ENCODE results near the gene KIF9.
"Not testable (repeated sequence)": the region's sequence is repeated elsewhere in the genome, so short reads cannot be mapped to it uniquely, and the experiment has no call there.

The KIF9 gene

DNA sequence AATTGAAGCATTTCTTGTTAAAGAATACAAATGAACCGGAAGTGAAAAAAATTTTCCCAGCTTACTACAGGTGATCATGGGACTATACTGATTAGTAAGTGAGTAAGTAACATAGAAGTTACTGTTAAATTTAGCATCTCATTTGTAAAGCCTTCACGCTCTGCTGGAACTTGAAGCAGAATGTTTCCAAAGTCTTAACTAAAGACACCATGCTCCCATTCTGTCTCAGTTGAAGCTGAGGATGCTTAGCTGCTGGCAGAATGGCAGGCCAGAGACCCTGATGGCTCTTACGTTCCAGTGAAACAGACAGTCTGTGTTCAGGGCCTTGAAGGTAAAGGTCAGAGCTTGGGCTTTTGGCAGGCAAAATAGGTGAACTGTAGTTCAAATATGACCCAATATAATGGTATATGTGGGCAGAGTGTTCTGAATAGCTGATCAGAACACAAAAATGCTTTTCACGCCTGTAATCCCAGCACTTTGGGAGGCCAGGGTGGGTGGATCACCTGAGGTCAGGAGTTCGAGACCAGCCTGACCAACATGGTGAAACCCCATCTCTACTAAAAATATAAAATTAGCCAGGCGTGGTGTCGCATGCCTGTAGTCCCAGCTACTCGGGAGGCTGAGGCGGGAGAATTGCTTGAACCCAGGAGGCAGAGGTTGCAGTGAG, 9.3 kb upstream of the KIF9 start:
- DNase-seq: not testable (repeated sequence)

DNA sequence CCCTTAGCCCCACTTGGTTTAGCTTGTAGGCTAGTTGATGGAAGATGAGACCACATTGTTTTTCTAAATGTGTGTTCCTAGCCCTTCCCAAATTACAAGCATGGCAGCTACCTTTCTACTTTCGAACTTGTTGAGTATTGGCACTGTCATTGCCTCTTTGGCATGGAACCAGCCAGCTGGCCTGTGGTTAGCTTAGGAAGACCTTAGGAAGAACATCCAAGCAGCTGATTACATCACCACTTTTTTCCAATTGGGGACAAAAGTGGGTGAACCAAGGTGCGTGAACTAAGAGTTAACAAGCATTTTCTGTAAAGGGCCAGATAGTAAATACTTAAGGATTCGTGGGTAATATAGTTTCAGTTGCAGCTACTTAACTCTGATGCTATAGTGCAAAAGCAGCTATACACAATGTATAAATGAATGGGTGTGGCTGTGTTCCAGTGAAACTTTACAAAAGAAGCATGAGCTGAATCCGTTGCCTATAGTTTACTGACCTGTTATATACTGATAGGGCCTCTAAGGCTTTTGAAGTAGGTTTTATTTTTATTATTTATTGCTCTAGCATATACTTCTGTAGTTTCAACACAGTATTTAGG, 8.7 kb upstream of the KIF9 start:
- no peak for DNase-seq

DNA sequence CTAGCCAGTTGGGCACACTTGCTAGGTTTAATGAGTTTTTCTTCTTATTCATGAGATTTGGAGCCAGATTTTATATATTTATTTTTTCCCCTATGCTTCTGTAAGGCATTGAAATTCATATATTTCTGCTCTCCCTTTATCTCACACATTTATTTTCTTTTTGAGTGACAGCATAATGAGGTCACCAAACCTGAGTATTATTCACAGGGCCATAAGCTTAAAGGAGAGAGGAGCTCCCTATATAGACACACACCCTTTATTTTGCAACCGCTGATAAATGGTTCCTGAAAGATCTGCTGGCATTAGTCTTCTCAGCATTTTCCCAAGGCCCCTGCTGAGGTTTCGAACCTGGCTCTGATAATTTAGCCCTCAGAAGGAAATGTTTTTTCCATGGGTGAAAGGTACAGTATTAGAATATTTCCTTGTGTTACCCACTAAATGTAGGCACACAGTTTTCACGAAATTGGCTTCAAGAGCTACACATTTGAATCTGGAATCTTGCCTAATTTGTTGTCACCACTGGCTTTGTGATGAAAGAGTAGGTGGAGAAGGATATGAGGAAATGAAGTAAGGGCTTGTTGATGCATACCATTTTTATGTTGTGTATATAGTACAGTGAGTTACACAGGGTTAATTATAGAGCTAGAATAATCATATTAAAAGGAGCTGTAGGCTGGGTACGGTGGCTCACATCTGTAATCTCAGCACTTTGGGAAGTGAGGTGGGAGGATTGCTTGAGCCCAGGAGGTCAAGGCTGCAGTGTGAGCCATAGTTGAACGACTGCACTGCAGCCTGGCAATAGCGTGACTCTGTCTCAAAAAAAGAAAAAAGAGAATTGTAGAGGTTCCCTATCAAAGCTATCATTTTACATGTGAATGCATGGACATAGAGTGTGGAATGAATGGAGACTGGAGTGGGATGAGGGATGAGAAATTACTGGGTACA, 6.6 kb upstream of the KIF9 start:
- DNase-seq: no peak

GRCh38 chr3:47283591-47284364, 1.2 kb upstream of the KIF9 start:
- no peak for DNase-seq

DNA sequence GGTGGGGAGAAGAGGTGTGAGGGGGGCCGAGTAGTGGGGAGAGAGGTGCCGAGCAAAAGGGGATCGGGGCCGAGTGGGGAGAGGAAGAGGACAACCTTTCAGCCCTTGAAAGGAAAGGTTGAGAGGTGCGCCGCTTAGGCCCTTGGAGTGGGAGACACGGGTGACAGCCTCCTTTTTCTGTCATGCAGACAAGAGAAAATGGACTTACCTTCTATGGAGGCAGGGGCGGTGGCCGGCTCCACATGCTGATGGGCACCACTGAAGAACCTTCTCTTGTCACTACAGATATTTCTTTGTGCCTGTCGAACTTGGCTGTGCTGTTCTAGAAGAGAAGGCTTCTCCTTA, 566 bp upstream of the KIF9 start:
- DNase-seq: peak; percentile 20

- DNase-seq: no peak
Measured at GRCh38 chr3:47280519-47280918, 2.1 kb downstream of the KIF9 start.

DNA sequence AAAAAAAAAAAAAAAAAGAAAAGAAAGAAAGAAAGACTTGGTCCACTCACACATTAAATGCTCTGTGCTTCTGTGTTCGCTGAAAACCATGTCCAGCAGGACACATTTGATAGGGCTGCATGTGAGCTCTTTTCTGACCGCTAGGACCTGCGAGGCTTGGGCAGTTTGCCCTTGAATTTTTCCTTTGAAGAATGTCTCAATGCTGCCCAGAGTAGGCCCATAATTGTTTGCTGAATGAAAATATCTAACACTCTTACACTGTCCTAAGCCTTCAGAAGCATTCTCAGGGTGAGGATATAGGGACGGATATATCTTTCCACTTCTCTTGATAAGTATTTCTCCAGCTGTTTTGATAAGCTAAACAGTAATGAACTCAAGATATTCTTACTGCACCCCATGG, 6.0 kb downstream of the KIF9 start:
- DNase-seq: no peak

- no peak for DNase-seq
Measured at GRCh38 chr3:47274652-47275051, 7.9 kb downstream of the KIF9 start.

DNA sequence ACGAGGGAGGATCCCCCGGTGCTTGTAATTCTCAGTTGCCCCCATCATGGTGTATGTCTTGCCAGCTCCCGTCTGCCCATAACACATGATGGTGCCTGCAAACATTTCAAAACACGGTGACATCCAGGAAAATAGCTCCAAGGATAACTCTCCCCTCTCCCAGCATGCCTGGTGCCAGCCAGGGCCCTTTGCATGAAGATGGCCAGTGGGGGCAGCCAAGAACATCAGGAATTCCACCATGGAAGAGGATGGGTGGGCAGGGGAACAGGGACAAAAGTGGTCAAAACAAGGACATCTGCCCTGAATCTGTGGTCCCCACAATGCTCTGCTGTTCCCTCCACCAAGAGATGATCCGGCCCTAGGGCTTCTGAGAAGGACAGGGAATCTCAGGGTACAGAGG, 9.0 kb downstream of the KIF9 start:
- DNase-seq: no peak

DNA sequence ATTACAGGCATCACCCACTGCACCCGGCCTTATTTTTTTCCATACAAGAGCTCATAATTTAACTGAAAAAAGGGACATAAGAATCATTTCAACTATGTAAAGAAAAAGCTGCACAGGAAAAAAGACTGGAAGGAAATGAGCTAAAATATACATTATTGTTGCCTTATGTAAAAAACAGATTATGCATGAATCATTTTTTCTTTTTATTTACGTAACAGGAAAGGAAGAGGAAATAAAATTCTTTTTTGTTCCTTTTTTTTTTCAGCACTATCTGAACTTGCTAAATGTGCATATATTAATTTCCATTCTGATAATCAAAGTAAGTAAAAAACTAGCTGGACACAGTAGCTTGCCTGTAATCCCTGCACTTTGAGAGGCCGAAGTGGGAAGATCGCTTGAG, 12.1 kb downstream of the KIF9 start:
- no peak for DNase-seq

DNA sequence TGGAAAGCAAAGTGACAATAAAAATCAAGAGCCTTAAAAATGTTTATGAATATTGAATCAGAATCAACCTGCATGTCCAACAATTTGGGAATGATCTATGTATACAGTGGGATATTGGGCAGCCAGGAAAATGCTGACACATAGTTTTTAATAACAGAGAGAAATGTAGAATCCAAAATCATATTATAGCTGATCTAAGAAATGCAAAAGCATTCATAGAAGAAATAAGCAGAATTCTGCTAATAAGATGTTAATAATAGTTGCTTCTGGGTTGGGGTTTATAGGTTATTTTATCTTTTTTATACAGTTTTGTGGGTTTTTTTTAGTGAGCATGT, 15.1 kb downstream of the KIF9 start:
- no peak for DNase-seq

DNA sequence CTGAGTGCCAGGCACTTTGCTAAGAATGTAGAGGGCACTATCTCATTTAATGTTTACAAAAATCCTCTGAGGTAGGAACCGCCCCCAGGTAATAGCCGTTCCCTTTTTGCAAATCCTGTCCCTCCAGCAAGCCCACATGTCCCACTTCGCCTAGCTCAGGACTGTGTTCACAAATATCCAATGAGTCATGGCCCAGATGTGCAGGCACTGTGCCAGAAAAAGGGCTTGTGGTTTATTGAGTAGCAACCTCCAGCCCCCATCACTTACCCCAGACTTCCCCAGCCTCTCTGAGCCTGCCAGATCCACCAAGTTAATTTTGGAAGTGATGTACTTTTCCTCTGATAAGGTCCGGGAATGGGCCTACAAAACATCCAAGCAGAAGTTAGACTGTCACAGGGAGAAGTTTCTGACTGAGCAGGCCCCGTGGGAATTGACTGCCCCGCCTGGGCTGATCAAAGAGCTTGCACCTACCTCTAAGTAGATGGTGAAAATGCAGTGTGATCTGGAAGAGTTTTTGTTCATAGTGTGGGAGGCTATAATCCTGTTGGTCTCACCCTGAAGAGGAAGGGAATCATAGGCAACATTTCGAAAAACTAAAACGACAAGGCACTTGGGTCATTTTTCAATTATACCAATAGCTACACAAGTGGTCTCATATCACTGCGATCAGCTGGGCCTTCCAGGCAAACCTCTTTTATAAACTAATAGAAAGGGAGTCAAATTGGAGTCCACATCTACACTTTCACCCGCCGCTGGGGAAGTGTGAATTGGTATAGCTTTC, 15.7 kb downstream of the KIF9 start:
- peak; percentile 19 for DNase-seq

- DNase-seq: no peak
Measured at GRCh38 chr3:47265725-47266428, 16.7 kb downstream of the KIF9 start.

DNA sequence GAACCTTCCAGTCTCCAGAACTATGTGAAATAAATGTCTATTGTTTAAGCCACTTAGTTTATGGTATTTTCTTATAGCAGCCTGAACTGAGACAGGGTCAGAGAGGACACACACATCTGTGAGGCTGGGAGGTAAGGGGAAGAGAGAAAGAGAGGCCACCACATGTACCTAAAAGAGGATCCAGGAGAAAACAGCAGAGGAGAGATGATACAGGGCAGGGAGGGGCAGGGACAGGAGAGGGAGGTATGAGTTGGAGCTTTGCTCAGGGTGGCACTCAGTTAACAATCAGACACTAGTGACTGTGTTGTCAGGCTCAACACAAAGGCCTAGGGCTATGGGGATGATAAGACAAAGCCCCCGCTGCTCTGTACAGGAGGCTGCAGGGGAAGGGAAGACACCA, 17.6 kb downstream of the KIF9 start:
- DNase-seq: no peak

- no peak for DNase-seq
Measured at GRCh38 chr3:47261301-47261700, 21.3 kb downstream of the KIF9 start.

DNA sequence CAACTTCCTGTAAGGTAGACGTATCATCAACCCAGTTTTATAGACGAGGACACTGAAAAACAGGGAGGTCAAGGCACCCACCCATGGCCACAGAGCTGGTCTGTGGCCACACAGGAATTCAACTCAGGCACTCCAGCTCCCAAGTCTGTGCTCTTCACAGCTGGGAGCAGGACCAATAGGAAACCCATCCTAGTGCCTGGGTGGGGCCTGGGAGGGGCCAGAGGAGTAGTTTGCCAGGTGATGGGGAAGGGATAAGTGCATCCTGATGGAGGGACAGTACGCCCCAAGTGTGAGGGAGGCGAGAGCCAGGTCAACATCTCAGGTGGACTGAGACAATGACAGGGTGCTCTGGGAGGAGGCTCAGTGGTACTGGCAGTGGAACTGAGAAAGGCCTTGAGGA, 22.0 kb downstream of the KIF9 start:
- no peak for DNase-seq

DNA sequence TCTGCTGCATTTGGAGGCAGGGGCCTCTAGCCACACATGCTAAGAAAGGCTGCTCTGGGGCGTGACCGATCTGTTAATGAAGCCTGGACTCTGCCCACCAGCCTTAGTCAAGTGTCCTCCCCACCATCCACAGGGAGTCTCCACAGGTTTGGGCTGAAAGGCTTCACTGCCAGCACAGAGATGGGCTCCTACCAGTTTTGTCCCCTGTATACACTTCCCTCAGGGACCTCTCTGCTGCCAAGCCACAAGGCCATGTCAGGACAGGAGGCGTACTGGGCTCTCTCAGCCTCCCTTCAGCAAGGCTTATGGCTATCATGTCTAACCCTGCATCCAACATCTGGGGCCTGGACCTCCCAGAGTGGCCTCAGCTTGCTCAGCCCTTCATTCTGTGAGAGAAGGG, 23.5 kb downstream of the KIF9 start:
- DNase-seq: no peak

DNA sequence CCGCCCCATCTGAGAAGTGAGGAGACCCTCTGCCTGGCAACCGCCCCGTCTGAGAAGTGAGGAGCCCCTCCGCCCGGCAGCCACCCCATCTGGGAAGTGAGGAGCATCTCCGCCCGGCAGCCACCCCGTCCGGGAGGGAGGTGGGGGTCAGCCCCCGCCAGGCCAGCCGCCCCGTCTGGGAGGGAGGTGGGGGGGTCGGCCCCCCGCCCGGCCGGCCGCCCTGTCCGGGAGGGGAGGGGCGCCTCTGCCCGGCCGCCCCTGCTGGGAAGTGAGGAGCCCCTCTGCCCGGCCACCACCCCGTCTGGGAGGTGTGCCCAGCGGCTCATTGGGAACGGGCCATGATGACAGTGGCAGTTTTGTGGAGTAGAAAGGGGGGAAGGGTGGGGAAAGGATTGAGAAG, 26.3 kb downstream of the KIF9 start:
- DNase-seq: not testable (repeated sequence)

DNA sequence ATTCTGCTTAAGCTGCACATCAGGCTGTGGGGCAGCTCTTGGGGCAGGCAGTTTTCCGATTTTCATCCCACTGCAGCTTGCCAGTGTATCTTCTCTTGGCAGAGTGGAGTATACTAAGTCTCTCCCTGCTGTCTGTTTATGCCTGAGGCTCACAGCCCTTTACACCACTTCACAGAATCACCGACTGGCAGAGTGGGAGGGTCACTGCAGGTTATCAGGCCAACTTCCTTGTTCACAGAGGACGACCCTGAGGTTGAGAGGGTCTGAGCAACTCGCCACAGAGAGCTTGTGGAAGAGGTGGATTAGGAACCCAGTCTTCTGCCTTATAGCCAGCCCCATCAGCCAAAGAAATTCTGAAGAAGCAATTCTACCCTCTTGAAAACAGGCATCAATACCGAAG, 30.9 kb downstream of the KIF9 start:
- no peak for DNase-seq

DNA sequence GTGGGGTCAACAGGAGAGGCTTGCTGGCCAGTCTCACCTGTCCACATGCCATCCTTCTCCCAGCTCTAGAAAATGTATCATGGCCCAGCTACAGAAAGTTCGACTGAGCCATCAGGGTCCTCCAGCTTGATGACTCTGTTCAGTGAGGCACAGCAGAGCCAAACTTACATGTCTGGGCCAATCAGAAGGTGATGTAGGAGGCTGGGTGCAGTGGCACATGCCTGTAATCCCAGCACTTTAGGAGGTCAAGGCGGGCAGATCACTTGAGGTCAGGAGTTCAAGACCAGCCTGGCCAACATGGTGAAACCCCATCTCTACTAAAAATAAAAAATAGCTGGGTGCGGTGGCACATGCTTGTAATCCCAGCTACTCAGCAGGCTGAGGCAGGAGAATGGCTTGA, 31.5 kb downstream of the KIF9 start:
- DNase-seq: not testable (repeated sequence)

DNA sequence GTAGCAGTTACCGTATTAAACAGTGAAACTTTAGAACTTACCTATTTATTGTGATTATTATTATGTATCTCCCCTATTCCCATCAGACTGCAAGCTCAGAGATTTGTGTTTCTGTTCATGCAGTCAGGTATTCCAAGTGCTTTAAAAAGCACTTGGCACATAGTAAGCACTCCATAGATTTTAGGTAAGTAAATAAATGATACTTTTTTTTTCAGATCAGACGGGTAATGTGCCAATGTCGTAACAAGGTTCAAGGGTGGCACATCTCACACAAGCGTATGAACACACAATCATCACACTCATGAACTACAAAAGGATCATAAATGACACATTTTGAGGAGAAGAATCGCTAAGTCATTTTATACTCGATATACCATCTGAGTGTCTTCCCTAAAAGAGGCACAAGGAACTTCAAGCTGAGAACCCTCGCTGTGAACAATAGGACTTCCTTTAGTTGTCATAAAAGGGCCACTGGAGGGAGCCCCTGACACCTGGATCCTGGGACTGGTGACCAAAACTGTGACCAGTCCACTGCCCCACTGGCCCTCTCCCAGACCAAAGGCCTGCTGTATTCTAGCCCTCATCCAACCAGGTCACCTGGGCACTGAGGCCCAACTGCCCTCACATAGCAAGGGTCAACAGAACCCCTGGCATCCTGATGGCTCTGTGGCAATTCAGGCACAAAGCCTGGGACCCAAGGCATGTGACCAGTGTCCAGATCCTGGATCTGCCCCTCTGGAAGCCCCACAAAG, 32.1 kb downstream of the KIF9 start:
- DNase-seq: no peak
